Fibroblast of peridontal ligament (primary cell): ENCODE data around the gene POLR1A.

ENCODE experiments used
- DNase-seq: peaks from one replicate; pipeline ENCODE4 v3.0.0-alpha.2; 2010; ENCODE audit errors: extremely low read depth

POLR1A gene

GRCh38 chr2:86038291-86039081 is 67.2 kb downstream of the POLR1A start:
- DNase-seq, result peak; percentile 88

- DNase-seq, result no peak
Observed at GRCh38 chr2:86037795-86038192, 67.9 kb downstream of the POLR1A start.

GRCh38 chr2:86037141-86037794 is 68.4 kb downstream of the POLR1A start:
- DNase-seq, result peak; percentile 99

GRCh38 chr2:86036669-86037138 is 69.0 kb downstream of the POLR1A start:
- DNase-seq, result no peak

GRCh38 chr2:86035883-86036668 is 69.6 kb downstream of the POLR1A start:
- DNase-seq, result peak; percentile 69

GRCh38 chr2:86035376-86035882 is 70.3 kb downstream of the POLR1A start:
- no peak for DNase-seq

GRCh38 chr2:86033751-86034692 is 71.7 kb downstream of the POLR1A start:
- no peak for DNase-seq

GRCh38 chr2:86032861-86033595 is 72.7 kb downstream of the POLR1A start:
- no peak for DNase-seq

- no peak for DNase-seq
Observed at GRCh38 chr2:86031606-86032005, 74.1 kb downstream of the POLR1A start.

- DNase-seq, result no peak
Observed at GRCh38 chr2:86031151-86031550, 74.5 kb downstream of the POLR1A start.

- DNase-seq, result no peak
Observed at GRCh38 chr2:86029873-86030272, 75.8 kb downstream of the POLR1A start.

- DNase-seq, result no peak
Observed at GRCh38 chr2:86028766-86029381, 76.8 kb downstream of the POLR1A start.

- DNase-seq, result no peak
Observed at GRCh38 chr2:86027922-86028765, 77.5 kb downstream of the POLR1A start.

- no peak for DNase-seq
Observed at GRCh38 chr2:86027196-86027921, 78.3 kb downstream of the POLR1A start.

- no peak for DNase-seq
Observed at GRCh38 chr2:86026744-86027065, 79.0 kb downstream of the POLR1A start.

- DNase-seq, result no peak
Observed at GRCh38 chr2:86025976-86026743, 79.5 kb downstream of the POLR1A start.

- DNase-seq, result no peak
Observed at GRCh38 chr2:86025229-86025820, 80.4 kb downstream of the POLR1A start.
